Measurements from ENCODE around the gene CACNA1A.

The CACNA1A gene

GRCh38 chr19:13255041-13255718 lies 251.1 kb downstream of the CACNA1A start:
- no peak overlapping the region for H3K9ac ChIP-seq (ENCODE audit: low read length)
- H3K36me3 ChIP-seq (replicated peaks; ENCODE audit: insufficient read depth, low read length): no peaks in the 10 kb centered on the region
- no peak for DNase-seq
- no peak for TF ChIP-seq EZH2phosphoT487 (IDR thresholded peaks at IDR 0.05; ENCODE audit: low read length)
- TF ChIP-seq, protein P1, sequence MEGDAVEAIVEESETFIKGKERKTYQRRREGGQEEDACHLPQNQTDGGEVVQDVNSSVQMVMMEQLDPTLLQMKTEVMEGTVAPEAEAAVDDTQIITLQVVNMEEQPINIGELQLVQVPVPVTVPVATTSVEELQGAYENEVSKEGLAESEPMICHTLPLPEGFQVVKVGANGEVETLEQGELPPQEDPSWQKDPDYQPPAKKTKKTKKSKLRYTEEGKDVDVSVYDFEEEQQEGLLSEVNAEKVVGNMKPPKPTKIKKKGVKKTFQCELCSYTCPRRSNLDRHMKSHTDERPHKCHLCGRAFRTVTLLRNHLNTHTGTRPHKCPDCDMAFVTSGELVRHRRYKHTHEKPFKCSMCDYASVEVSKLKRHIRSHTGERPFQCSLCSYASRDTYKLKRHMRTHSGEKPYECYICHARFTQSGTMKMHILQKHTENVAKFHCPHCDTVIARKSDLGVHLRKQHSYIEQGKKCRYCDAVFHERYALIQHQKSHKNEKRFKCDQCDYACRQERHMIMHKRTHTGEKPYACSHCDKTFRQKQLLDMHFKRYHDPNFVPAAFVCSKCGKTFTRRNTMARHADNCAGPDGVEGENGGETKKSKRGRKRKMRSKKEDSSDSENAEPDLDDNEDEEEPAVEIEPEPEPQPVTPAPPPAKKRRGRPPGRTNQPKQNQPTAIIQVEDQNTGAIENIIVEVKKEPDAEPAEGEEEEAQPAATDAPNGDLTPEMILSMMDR (IDR thresholded peaks at IDR 0.05; ENCODE audit: low read length): no peak
- TF ChIP-seq EZH2 (optimal IDR thresholded peaks at IDR 0.05; ENCODE audit: low read depth, low read length): no peak
- no peak overlapping the region for H3K4me2 ChIP-seq (ENCODE audit: low read depth, low read length)
- no peak overlapping the region for H3K27ac ChIP-seq (ENCODE audit: low read length)
- no peaks in the 10 kb centered on the region for H3K4me1 ChIP-seq (ENCODE audit: low read length)
- no peaks in the 10 kb centered on the region for H3F3A ChIP-seq (ENCODE audit: insufficient read depth, low read length)
- H3K9me3 ChIP-seq (replicated peaks; ENCODE audit: insufficient read depth, low read length): no peaks in the 10 kb centered on the region
- no peaks in the 10 kb centered on the region for H3K79me2 ChIP-seq (ENCODE audit: low read length)
- H3K27me3 ChIP-seq (replicated peaks; ENCODE audit: insufficient read depth, low read length): peaks cover 61% of the 10 kb centered on the region
- no peak overlapping the region for H2AFZ ChIP-seq (ENCODE audit: low read length)
- H4K20me1 ChIP-seq (ENCODE audit: insufficient read depth, low read length): no peaks in the 10 kb centered on the region
- H3K4me3 ChIP-seq (ENCODE audit: low read length): no peak overlapping the region
- H3K9me2 ChIP-seq (replicated peaks; ENCODE audit: insufficient read depth, low read length): no peaks in the 10 kb centered on the region

GRCh38 chr19:13252569-13253335 lies 253.5 kb downstream of the CACNA1A start:
- no peaks in the 10 kb centered on the region for H3F3A ChIP-seq (ENCODE audit: insufficient read depth, low read length)
- peaks cover 56% of the 10 kb centered on the region for H3K27me3 ChIP-seq (replicated peaks; ENCODE audit: insufficient read depth, low read length)
- no peak overlapping the region for H3K9ac ChIP-seq (ENCODE audit: low read length)
- no peak overlapping the region for H3K27ac ChIP-seq (ENCODE audit: low read length)
- H3K36me3 ChIP-seq (replicated peaks; ENCODE audit: insufficient read depth, low read length): no peaks in the 10 kb centered on the region
- no peak overlapping the region for H2AFZ ChIP-seq (ENCODE audit: low read length)
- TF ChIP-seq EZH2phosphoT487 (IDR thresholded peaks at IDR 0.05; ENCODE audit: low read length) (no peak), EZH2 (optimal IDR thresholded peaks at IDR 0.05; ENCODE audit: low read depth, low read length) (no peak)
- TF ChIP-seq, protein P1 (IDR thresholded peaks at IDR 0.05; ENCODE audit: low read length): no peak
- H3K4me2 ChIP-seq (ENCODE audit: low read depth, low read length): no peak overlapping the region
- H3K79me2 ChIP-seq (ENCODE audit: low read length): no peaks in the 10 kb centered on the region
- H4K20me1 ChIP-seq (ENCODE audit: insufficient read depth, low read length): no peaks in the 10 kb centered on the region
- no peaks in the 10 kb centered on the region for H3K9me3 ChIP-seq (replicated peaks; ENCODE audit: insufficient read depth, low read length)
- no peaks in the 10 kb centered on the region for H3K9me2 ChIP-seq (replicated peaks; ENCODE audit: insufficient read depth, low read length)
- no peak for DNase-seq
- no peaks in the 10 kb centered on the region for H3K4me1 ChIP-seq (ENCODE audit: low read length)
- no peak overlapping the region for H3K4me3 ChIP-seq (ENCODE audit: low read length)

DNA sequence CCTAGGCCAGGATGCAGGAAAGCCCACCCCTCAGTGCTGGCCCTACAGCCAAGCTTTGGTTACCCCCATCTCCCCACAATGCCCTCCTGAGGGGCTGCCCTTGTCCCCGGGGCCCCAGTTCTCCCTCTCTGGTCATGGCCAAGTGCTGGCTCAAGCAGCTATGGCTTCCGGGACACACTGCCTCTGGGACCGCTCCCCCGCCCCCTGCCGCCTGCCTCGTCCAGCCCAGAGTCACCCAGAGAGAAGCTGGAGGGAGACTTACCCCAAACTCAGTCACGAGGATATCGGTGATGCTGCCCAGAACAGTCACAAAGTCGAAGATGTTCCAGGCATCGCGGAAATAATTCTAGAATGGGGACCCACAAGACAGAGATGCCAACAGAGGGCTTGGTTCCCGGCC lies 261.4 kb downstream of the CACNA1A start:
- Histone ChIP-seq H3F3A (ENCODE audit: insufficient read depth, low read length) (no peaks in the 10 kb centered on the region), H3K79me2 (ENCODE audit: low read length) (no peaks in the 10 kb centered on the region), H3K9ac (ENCODE audit: low read length) (no peak overlapping the region), H2AFZ (ENCODE audit: low read length) (no peak overlapping the region), H3K4me3 (ENCODE audit: low read length) (no peak overlapping the region), H3K27me3 (replicated peaks; ENCODE audit: insufficient read depth, low read length) (peaks cover 50% of the 10 kb centered on the region), H3K4me1 (ENCODE audit: low read length) (no peaks in the 10 kb centered on the region), H3K27ac (ENCODE audit: low read length) (no peak overlapping the region), H3K4me2 (ENCODE audit: low read depth, low read length) (no peak overlapping the region), H4K20me1 (ENCODE audit: insufficient read depth, low read length) (no peaks in the 10 kb centered on the region), H3K9me2 (replicated peaks; ENCODE audit: insufficient read depth, low read length) (no peaks in the 10 kb centered on the region), H3K36me3 (replicated peaks; ENCODE audit: insufficient read depth, low read length) (no peaks in the 10 kb centered on the region), H3K9me3 (replicated peaks; ENCODE audit: insufficient read depth, low read length) (no peaks in the 10 kb centered on the region)
- TF ChIP-seq EZH2 (optimal IDR thresholded peaks at IDR 0.05; ENCODE audit: low read depth, low read length): no peak
- no peak for TF ChIP-seq EZH2phosphoT487 (IDR thresholded peaks at IDR 0.05; ENCODE audit: low read length)
- TF ChIP-seq, protein P1 (IDR thresholded peaks at IDR 0.05; ENCODE audit: low read length): no peak
- no peak for DNase-seq

Measured in MM.1S (cell line).